Endothelial cell (in vitro differentiated cells): ENCODE results near the gene KCNMB2. TPM values are rescaled to one million over a fixed set of nuclear protein-coding genes. Genes with fewer than 3 reads are reported as not detected.

Experiments
- DNase-seq: peaks from one replicate; pipeline ENCODE4 v3.0.0; 2021; ENCODE audit warnings: low spot score
- H3K27ac Mint-ChIP-seq: one replicate; pipeline ENCODE4 v1.8.0; 2021; ENCODE audit warnings: mixed read lengths, inconsistent platforms; ENCODE audit not compliant: unreplicated experiment
- H3K27me3 Mint-ChIP-seq: one replicate; pipeline ENCODE4 v1.8.0; 2021; ENCODE audit warnings: mild to moderate bottlenecking, moderate library complexity, mixed read lengths, inconsistent platforms; ENCODE audit not compliant: unreplicated experiment
- H3K36me3 Mint-ChIP-seq: one replicate; pipeline ENCODE4 v1.8.0; 2021; ENCODE audit warnings: mild to moderate bottlenecking, low read depth, mixed read lengths, inconsistent platforms; ENCODE audit not compliant: unreplicated experiment
- H3K4me1 Mint-ChIP-seq: one replicate; pipeline ENCODE4 v1.8.0; 2021; ENCODE audit warnings: mild to moderate bottlenecking, mixed read lengths, inconsistent platforms; ENCODE audit not compliant: unreplicated experiment
- H3K4me3 Mint-ChIP-seq: one replicate; pipeline ENCODE4 v1.8.0; 2021; ENCODE audit warnings: mild to moderate bottlenecking, mixed read lengths, inconsistent platforms; ENCODE audit not compliant: unreplicated experiment
- H3K9me3 Mint-ChIP-seq: one replicate; pipeline ENCODE4 v1.8.0; 2021; ENCODE audit warnings: mixed read lengths, inconsistent platforms; ENCODE audit not compliant: unreplicated experiment
- CTCF ChIP-seq: fragments of 200-600 bp; sonication (generic); IDR thresholded peaks from one replicate; pipeline ENCODE4 v1.5.0; 2021; ENCODE audit warnings: antibody characterized with exemption; ENCODE audit not compliant: unreplicated experiment
- total RNA-seq: library from RNA; stranded (reverse); fragmentation: NEBNext Ultra II Directional; extraction: Animal tissue kit (Norgen Biotek cat#: 25700); gene quantifications from one replicate; pipeline ENCODE4 v1.2.1, GENCODE V29; 2021; ENCODE audit not compliant: unreplicated experiment

Gene KCNMB2
- total RNA-seq, 1 donor from 2014 or later, result not detected

DNA sequence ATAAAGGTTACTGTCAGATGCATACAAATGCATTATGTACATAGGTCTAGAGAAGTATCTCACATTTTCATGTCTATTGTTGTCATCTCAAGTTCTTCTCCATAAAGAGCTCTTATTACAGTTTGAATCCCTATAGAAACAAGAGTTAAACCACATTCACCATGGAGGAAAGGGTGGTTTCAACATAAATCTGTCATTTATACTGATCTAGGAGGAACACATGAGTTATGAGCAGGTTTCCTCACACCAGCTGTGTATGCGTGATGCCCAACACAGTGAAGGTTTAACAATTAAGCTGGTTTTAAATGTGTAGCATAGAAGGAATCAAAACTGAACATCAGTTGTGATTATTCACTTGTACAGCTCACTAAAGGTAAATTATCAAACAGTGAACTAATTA is 251.7 kb downstream of the KCNMB2 start:
- Mint-ChIP-seq H3K27me3 (no peaks in the 10 kb centered on the region), H3K4me1 (no peaks in the 10 kb centered on the region), H3K4me3 (no peak overlapping the region), H3K27ac (no peak overlapping the region), H3K36me3 (no peaks in the 10 kb centered on the region), H3K9me3 (no peaks in the 10 kb centered on the region)
- no peak for DNase-seq
- no peak for TF ChIP-seq CTCF

- peaks cover 1% of the 10 kb centered on the region for H3K27me3 Mint-ChIP-seq
- no peaks in the 10 kb centered on the region for H3K36me3 Mint-ChIP-seq
- no peak overlapping the region for H3K4me3 Mint-ChIP-seq
- no peak for DNase-seq
- no peak for TF ChIP-seq CTCF
- no peaks in the 10 kb centered on the region for H3K4me1 Mint-ChIP-seq
- no peak overlapping the region for H3K27ac Mint-ChIP-seq
- no peaks in the 10 kb centered on the region for H3K9me3 Mint-ChIP-seq
Measured at GRCh38 chr3:178794711-178795110, 258.5 kb downstream of the KCNMB2 start.

DNA sequence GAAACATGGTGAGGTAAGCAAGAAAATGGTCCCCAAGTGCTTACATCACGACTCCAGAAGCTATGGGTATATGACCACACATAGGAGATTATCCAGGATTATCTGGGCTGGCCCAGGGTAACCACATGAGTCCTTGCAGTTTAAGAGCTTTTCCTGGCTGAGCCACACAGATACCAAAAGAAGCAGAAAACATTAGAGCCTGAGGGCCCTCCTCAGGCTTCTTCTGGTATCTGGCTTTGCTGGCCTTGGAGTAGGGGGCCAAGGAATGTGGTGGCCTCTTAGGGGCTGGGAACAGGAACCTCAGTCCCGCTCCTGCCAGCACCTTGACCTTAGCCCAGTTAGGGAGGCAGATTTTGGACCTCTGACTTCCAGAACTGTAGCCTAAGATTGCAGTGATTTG is 259.1 kb downstream of the KCNMB2 start:
- Mint-ChIP-seq H3K27me3 (peaks cover 1% of the 10 kb centered on the region), H3K36me3 (no peaks in the 10 kb centered on the region), H3K27ac (no peak overlapping the region), H3K4me3 (no peak overlapping the region), H3K4me1 (no peaks in the 10 kb centered on the region), H3K9me3 (no peaks in the 10 kb centered on the region)
- DNase-seq, result no peak
- no peak for TF ChIP-seq CTCF

GRCh38 chr3:178802259-178802658 is 266.0 kb downstream of the KCNMB2 start:
- no peaks in the 10 kb centered on the region for H3K36me3 Mint-ChIP-seq
- no peaks in the 10 kb centered on the region for H3K4me1 Mint-ChIP-seq
- H3K27ac Mint-ChIP-seq, result no peak overlapping the region
- H3K9me3 Mint-ChIP-seq, result no peaks in the 10 kb centered on the region
- no peak for DNase-seq
- H3K4me3 Mint-ChIP-seq, result no peak overlapping the region
- TF ChIP-seq CTCF, result no peak
- no peaks in the 10 kb centered on the region for H3K27me3 Mint-ChIP-seq

DNA sequence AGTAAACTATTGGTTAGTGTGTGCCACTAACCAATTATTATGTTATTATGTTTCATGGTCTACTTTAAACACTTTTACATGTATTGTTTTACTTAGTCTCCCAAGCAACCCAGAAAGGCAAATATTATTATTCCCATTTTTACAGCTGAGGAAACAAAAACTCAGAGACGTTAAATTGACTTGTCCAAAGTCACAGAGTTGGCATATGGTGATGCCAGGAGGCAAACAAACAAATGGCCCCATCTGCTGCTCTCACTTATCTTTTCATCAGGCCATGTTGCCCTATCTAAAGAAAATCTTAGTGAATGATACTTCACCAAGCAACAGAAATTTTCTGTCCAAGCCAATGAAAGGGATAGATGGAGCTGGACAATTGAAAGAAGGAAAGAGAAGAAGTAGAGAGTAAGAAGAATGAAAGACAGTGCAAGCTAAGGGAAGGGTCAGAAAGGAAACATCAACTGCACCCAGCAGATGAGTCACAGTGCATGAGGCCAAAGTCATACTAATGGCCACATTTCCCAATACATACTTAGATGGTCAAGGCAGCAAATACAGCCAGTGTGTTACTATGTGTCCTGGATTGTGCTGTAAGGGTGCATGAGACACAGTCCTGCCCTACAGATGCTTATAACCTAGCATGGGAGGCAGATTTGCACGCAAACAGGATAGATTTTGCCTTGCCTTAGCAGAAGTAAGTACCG is 266.9 kb downstream of the KCNMB2 start:
- Mint-ChIP-seq H3K4me1 (no peaks in the 10 kb centered on the region), H3K27me3 (no peaks in the 10 kb centered on the region), H3K9me3 (no peaks in the 10 kb centered on the region), H3K27ac (no peak overlapping the region), H3K4me3 (no peak overlapping the region), H3K36me3 (no peaks in the 10 kb centered on the region)
- TF ChIP-seq CTCF, result no peak
- DNase-seq, result no peak
